NB4 (cell line): ENCODE results near the gene KCNAB1.

ENCODE experiments used
- DNase-seq: peaks from one replicate; pipeline ENCODE4 v3.0.0; 2010; ENCODE audit warnings: low read depth
- H3K4me3 ChIP-seq: one replicate; pipeline ENCODE4 v1.5.1; 2011; ENCODE audit warnings: mild to moderate bottlenecking, low read depth, low read length, moderate library complexity
- CTCF ChIP-seq: IDR thresholded peaks from one replicate; pipeline ENCODE4 v1.5.1; 2012; ENCODE audit warnings: low read depth, low read length
- MYC ChIP-seq: IDR thresholded peaks from 2 replicates; pipeline ENCODE4 v1.6.1; 2011; ENCODE audit warnings: low read depth, low read length
- POLR2A ChIP-seq: IDR thresholded peaks from 2 replicates; pipeline ENCODE4 v1.6.1; 2011; ENCODE audit warnings: mild to moderate bottlenecking; ENCODE audit not compliant: insufficient read length; ENCODE audit errors: extremely low read depth
- TF ChIP-seq, protein P1 (sequence below): IDR thresholded peaks from 2 replicates; pipeline ENCODE4 v1.6.1; 2011; ENCODE audit warnings: low read depth, low read length

Gene KCNAB1

DNA sequence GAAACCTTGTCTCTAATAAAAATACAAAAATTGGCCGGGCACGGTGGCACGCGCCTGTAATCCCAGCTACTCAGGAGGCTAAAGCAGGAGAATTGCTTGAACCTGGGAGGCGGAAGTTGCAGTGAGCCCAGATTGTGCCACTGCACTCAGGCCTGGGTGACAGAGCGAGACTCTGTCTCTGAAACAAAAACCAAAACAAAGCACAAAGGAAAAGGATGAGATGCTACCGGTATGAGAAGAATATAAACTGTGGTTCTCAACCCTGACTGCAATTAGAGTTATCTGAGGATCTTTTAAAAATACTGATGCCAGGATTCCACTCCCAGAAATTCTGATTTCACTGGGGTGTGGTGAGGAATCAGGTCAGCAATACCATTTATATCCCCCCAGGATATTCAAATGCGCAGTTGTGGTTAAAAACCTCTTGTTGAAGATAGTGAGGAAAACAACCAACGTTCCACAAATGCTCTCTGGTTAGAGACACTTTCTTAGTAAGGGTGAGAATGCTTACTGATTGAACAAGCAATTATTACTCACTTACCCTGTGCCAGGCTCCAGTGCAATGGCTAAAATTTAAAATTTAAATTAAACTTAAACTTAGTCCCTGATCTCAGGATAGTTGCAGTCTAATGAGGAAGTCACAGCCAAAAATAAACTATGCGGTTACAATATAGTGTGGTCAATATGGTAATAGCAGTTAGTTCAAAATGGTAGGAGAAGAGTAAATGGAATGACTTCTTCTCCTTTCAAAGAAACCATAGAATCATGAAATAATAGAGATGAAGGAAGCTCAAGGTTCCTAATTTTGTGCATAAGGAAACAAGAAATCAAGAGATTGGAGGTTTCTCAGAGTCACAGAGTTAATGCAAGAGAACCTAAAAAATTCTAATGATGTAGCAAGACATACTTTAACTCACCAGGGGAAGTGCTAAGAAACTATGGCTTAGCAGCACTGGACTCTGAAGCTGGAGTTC, 325.0 kb downstream of the KCNAB1 start:
- H3K4me3 ChIP-seq: no peak overlapping the region
- DNase-seq: peak; percentile 44
- TF ChIP-seq POLR2A: no peak

DNA sequence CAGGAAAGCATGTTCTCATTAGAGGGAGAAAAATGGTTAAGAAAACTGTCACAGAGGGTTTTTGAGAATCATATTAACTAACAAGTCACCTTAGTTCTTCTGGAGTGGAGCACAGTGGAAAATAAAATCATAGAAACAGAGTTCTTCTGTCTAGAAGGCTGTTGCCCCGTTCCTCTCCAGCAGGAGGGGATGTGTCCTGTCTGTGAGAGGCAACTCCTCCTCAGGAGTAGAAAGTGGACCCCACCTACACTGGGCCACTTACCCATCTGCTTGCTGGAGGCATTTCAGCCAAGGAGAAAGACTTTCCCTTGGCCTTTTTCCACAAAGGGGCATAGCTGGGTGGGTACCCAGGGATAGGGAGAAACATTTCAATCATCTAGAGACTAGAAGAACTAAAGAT, 327.9 kb downstream of the KCNAB1 start:
- TF ChIP-seq CTCF (peak; percentile 27), MYC (no peak), POLR2A (no peak)
- TF ChIP-seq, protein P1, sequence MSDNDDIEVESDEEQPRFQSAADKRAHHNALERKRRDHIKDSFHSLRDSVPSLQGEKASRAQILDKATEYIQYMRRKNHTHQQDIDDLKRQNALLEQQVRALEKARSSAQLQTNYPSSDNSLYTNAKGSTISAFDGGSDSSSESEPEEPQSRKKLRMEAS: no peak
- DNase-seq: peak; percentile 13
- H3K4me3 ChIP-seq: no peak overlapping the region

GRCh38 chr3:156449710-156450574, 329.6 kb downstream of the KCNAB1 start:
- TF ChIP-seq CTCF (peak; percentile 58), POLR2A (no peak), MYC (no peak)
- TF ChIP-seq, protein P1: no peak
- peak; percentile 42 for DNase-seq
- H3K4me3 ChIP-seq: no peak overlapping the region

DNA sequence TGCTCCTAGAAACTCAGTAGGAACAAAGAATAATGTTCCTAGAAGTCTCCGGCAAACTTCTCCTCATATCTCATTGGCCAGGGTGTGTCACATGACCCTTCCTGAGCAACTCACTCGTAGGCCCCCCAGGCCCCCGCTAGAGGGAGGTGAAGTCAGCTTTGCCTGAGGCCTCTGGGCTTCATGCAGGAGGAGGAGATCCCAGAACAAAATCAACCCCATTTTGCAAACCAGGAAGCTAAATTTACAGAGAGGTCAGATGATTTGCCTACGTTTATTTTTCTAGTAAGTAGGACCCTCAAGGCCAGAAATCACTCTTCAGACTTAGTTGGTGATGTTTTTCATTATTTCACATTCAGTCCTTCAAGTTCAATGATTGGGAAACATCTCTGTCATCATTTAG, 335.5 kb downstream of the KCNAB1 start:
- TF ChIP-seq CTCF: no peak
- no peak for TF ChIP-seq POLR2A
- no peak for TF ChIP-seq MYC
- TF ChIP-seq, protein P1: no peak
- DNase-seq: no peak
- H3K4me3 ChIP-seq: no peak overlapping the region

- TF ChIP-seq MYC (no peak), CTCF (no peak), POLR2A (no peak)
- TF ChIP-seq, protein P1: no peak
- H3K4me3 ChIP-seq: no peak overlapping the region
- DNase-seq: no peak
Observed at GRCh38 chr3:156456771-156457224, 336.4 kb downstream of the KCNAB1 start.

- no peak overlapping the region for H3K4me3 ChIP-seq
- DNase-seq: no peak
- TF ChIP-seq MYC: no peak
- TF ChIP-seq, protein P1: no peak
- TF ChIP-seq POLR2A: no peak
- TF ChIP-seq CTCF: no peak
Observed at GRCh38 chr3:156459434-156459833, 339.1 kb downstream of the KCNAB1 start.
